SU-DHL-6 (cell line): ENCODE data around the gene TRUB1.

Source experiments
- EZH2phosphoT487 ChIP-seq: fragments of 200-600 bp; sonication (generic), shearing (Covaris generic); conservative IDR thresholded peaks from 2 replicates; pipeline ENCODE4 v1.6.1; 2018; ENCODE audit warnings: mild to moderate bottlenecking, antibody characterized with exemption, low read length, moderate library complexity, mixed read lengths
- TF ChIP-seq, protein P1 (sequence below): fragments of 200-600 bp; sonication (generic); IDR thresholded peaks from one replicate; pipeline ENCODE4 v1.5.1; 2017; ENCODE audit warnings: antibody characterized with exemption, mild to moderate bottlenecking, low read length, moderate library complexity; ENCODE audit not compliant: insufficient read depth, poor library complexity, severe bottlenecking

DNA sequence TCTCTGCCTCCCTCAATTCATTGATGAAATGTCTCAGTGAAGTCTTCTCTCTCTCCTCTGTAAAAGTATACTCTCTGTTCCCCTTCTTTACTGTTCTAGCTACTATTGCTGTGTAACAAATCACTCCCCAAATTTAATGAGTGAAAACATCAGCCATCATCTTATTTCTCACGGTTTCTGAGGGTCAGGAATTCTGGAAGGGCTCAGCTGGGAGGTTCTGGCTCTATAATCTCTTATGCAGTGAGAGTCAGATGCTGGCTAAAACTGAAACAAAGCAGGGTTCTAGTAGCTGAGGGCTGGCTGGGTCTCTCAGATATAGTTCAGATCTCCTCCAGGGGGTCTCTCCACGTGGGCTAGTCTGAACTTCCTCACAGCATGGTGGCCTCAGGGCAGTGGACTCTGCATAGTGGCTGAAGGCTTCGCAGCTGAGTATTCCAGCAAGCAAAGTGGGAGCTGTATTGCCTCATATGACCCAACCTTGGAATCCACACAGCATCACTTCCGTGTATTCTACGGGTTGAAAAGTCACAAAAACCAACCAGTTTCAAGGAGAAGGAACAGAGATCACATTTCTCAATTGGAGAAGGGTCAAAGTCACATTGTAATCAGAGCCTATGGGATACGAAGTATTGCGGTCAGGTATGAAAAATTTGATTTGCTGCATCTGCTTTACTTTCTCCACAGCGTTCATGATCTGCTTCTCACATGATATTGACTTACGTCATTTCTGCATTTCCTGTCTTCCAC, 80.4 kb downstream of the TRUB1 start:
- TF ChIP-seq, protein P1, sequence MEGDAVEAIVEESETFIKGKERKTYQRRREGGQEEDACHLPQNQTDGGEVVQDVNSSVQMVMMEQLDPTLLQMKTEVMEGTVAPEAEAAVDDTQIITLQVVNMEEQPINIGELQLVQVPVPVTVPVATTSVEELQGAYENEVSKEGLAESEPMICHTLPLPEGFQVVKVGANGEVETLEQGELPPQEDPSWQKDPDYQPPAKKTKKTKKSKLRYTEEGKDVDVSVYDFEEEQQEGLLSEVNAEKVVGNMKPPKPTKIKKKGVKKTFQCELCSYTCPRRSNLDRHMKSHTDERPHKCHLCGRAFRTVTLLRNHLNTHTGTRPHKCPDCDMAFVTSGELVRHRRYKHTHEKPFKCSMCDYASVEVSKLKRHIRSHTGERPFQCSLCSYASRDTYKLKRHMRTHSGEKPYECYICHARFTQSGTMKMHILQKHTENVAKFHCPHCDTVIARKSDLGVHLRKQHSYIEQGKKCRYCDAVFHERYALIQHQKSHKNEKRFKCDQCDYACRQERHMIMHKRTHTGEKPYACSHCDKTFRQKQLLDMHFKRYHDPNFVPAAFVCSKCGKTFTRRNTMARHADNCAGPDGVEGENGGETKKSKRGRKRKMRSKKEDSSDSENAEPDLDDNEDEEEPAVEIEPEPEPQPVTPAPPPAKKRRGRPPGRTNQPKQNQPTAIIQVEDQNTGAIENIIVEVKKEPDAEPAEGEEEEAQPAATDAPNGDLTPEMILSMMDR: no peak
- no peak for TF ChIP-seq EZH2phosphoT487
